HuH-7 (cell line): ENCODE data around the gene COA8.
A peak's percentile ranks its signal among the peaks of the same experiment; 100 is the strongest.
"Not testable (repeated sequence)": the region's sequence is repeated elsewhere in the genome, so short reads cannot be mapped to it uniquely, and the experiment has no call there.

Experiments used
- DNase-seq: peaks from one replicate; pipeline ENCODE4 v3.0.0; 2011; ENCODE audit warnings: low spot score

Gene COA8

DNA sequence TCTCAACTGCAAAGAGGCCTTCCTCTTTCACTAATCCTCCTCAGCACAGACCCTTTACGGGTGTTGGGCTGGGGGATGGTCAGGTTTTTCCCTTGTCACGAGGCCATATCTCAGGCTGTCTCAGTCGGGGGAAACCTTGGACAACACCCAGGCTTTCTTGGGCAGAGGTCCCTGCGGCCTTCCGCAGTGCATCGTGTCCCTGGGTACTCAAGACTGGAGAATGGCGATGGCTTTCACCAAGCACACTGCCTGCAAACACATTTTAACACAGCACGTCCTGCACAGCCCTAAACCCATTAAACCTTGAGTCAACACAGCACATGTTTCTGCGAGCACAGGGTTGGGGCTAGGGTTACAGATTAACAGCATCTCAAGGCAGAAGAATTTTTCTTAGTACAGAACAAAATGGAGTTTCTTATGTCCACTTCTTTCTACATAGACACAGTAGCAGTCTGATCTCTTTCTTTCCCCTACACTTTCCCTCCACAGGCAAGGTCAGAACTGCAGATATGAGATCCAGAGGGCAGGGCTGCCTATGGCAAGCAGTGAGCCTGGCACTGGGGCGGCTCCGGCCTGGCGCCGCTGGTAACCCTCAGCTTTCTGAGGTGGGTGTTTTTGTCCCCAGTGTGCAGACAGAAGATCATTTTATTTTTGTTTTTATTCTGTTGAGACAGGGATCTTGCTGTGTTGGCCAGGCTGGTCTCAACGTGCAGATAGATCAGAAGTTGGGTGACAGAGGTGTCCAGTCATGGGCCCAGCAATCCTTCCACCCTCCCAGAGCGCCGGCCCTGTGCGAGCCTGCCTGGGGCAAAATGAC lies 37.1 kb upstream of the COA8 start:
- not testable (repeated sequence) for DNase-seq

DNA sequence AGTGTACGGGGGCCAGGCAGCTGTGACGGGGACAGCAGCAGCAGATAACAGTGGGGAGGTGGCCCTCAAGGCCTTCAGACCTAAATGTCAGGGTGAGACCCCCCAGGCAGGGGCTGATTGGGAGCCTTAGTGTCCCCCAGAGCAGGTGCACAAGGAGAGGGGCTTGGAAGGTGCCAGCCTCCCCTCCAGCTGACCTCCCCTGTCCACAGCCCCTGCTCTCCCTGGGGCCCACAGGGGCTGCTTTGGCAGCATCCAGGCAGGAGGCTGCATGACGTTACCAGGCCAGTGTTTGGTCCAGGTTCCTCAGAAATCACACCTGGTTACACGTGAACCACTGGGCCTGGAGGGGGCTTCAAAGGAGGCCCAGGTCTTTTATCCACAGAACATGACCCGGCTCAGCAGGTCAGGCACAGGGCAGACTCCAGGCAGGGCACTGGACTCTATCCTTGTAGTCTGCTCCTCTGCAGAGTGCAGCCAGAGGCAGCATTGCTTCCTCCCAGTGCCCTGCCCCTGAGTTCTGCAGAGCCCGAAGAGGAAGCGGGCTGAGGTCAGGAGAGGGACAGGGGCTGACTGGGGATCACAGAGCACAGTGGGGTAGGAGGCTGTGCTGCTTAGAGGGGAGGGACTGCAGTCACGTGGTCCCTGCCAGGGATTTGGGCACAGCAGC lies 36.4 kb upstream of the COA8 start:
- no peak for DNase-seq

DNA sequence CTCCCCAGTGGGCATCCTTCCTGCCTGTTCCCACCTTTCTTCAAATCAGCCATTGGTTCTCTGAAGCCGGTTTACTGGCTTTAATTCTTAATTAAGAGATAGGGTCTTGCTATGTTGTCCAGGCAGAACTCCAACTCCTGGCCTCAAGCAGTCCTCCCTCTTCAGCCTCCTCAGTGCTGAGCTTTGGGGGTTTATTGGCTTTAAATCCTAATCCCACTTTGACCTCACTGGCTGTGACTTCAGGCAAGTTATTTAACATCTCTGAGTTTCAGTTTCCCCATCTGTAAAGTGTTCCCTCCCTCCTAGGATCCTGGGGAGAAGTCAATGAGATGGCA lies 35.9 kb upstream of the COA8 start:
- DNase-seq = no peak

DNA sequence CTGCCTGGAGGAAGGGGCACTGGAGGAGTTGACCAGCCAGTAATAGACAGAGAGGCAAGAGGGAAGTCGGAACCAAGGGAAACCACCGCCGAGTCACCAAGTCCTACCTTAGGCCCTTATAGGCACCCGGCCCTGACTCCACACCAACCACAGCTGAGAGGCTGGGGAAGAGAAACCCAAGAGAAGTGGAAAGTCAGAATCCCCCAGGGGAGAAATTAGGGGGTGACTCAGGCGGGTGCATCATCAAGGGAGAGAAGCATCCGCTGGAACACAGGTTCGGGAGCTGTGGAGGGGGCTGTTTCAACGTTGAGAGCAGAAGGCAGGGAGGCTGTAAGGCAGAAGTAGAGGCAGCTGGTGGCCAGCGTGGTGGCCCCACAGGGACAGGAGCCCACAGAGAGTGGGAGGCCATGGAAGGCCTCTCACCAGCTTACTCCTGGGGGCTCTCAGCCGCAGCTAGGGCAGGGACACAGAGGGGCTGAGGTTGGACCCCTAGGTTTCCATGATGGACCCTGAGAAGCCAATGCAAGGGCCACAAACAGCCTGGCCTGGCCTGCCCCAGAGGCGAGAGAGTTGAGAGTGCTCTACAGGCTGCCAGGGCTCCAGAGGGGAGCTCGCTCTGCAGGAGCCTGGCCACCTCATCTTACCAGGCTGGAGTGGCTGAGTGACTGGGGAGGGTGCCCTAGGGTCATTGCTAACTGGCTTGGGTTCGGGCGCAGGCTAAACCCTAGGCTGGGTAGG lies 35.2 kb upstream of the COA8 start:
- no peak for DNase-seq

DNA sequence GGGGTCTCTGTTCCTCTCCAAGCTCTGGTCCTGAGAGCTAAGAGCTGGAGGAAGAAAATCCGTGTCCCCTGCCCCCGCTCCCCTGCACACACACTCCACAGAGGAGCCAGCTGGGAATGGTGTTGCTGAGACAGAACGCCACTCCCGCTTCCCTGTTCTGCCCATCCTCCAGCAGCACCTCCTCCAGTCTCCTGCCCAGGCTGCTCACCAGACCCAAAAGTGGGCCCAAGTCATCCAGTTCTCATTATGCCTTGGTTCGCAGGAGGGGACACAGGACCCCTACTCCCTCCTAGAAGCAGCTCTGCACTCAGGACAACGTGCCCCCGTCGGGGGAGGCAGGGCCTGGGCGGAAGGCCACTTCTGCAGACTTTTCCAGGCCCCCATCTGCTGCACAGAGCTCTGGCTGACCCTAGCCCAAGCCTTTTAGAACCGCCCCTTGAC lies 34.6 kb upstream of the COA8 start:
- DNase-seq = no peak

DNA sequence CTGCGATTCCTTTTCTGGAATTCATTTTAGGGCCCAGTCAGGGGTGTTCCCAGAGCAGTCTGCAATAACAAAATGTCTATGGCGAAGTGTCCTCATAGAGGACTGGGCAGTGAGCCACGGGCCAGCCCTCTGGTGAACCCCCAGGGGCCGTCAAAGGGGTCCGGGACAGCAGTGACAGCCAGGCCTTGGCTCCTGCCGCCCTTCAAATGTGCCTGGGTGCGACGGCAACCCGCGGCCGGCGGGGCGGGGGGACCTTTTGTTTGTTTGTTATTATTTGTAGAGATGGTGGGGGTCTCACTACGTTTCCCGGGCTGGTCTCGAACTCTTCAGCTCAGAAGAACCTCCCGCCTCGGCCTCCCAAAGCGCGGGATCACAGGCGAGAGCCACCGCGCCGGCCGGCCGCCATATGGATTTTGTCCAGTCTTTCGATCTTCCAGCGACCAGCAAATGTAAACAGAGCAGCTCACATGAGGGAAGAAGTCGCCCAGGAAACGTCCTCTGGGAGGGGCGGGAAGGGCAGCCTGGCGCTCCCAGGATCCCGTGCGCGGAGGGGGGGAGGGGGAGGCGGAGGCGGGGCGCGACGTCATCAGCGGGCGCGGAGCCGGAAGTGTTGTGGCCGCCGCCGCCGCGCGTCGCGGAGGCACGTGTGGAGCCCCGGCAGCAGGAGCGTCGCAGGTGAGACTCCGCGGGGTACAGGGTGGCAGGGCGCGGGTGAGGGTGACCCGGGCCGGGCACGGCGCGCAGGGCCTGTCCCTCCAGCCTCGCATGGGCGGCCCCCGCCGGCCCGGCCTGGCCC lies 34.0 kb upstream of the COA8 start, which contains the start of gene TRMT61A:
Gene TRMT61A, plus strand, starts transcription at position 610 of the 796 bp plus-strand sequence. CDS start 783 bp downstream, outside the sequence.
- peak; percentile 99 for DNase-seq

DNA sequence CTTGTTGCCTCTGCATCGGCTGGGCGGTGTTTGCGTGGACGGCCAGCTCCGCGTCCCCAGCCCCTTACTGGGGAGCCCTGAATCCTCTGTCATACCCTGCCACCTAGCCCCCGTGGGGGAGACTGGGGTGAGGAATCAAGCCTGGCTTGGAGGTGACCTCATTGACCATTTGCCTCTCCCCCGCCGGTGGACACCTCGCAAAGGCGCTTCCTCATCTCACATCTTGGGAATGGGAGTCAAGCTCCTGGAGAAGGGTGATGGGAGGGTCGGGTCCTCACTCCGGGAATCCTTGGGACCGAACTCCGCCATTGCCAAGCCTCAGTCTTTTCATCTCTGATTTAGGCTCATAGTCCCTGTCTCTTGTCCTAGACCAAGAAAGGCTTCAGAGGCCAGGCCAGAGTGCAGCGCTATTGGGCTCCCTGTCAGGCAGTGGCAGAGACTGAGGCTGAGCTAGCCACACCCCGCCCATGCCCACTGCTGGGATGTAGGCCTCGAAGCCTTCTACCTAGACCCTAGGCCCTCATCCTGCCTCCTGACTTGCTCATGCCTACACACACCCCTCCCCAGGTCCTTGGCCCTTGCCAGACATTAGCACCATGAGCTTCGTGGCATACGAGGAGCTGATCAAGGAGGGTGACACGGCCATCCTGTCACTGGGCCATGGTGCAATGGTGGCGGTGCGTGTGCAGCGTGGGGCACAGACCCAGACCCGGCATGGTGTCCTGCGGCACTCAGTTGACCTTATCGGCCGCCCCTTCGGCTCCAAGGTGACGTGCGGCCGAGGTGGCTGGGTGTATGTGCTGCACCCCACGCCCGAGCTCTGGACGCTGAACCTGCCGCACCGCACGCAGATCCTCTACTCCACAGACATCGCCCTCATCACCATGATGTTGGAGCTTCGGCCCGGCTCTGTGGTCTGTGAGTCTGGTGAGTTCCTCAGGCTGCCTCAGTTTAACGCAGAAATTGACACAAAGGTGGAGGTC lies 33.1 kb upstream of the COA8 start:
- DNase-seq = no peak

DNA sequence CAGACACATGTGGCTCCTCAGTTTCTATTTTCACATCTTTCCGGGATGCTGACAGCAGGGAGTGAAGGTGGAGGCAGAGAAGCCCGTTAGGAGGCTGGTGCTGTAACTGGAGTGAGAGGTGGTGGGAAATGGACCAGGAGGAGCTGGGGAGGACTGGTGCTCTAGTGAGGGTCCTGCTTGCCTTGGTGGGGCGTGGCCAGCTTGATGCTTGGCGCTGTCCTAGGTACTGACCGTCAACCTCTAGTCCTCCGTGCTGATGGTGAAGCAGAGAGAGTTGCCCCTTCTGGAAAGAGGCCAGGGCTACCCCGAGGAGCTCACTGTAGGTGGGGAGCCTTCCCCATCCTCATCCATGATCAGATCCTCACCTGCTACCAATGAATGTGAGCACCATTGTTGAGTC lies 32.4 kb upstream of the COA8 start:
- no peak for DNase-seq

DNA sequence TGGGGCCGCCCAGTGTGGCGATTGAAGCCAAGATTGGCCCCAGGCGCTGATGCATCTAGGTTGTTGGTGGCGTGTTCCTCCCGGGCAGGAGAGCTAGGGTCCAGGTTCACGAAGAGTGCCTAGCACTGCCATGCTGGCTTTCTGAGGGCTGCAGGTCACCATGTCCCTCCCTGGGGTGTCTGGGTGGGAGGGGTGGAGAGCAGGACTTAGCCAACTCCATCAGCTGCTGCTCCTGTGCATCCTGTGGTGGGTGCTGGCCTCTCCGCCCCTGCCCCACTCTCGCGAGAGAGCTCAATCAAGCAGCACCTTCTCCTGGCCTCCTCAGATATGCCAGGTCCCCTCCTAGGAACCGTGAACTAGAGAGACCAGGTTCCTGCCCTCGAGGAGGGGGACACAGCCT lies 31.9 kb upstream of the COA8 start:
- DNase-seq = no peak

DNA sequence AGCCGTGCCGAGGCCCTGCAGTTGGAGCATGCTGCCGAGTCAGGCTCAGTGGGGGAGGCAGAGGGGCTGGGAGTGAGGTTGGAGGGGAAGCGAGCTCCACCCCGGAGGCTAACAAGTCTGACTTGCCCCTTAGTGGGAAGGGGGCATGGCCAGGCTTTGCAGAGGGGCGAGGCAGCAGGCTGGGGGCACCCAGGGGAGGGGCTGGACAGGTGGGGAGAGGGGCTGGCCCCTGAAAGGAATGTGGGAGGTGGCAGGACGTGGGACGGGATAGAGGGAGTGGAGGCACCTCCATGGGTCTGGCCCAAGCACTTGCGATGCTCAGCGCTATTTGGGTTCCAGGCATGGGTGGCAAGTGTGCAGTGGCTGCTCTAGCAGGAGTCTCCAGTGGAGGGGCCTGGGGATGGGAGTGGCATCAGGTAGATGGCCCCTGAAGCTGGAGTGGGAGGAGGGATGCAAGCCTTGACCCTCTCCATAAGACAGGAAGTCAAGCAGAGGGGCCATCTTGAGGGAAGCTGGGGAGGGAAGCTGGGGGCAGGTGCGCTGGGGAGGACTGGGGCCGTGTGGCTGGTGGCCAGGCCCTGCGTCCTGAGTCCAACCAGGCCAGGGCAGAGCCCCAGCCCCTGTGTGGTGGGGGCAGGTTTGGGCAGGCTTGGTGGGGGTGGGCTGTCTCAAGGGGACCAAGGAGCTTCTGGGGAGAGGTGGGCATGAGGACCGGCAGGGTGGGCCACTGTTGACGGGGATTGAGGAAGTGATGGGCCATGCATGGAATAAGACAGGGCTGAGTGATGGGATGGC lies 31.1 kb upstream of the COA8 start:
- no peak for DNase-seq

DNA sequence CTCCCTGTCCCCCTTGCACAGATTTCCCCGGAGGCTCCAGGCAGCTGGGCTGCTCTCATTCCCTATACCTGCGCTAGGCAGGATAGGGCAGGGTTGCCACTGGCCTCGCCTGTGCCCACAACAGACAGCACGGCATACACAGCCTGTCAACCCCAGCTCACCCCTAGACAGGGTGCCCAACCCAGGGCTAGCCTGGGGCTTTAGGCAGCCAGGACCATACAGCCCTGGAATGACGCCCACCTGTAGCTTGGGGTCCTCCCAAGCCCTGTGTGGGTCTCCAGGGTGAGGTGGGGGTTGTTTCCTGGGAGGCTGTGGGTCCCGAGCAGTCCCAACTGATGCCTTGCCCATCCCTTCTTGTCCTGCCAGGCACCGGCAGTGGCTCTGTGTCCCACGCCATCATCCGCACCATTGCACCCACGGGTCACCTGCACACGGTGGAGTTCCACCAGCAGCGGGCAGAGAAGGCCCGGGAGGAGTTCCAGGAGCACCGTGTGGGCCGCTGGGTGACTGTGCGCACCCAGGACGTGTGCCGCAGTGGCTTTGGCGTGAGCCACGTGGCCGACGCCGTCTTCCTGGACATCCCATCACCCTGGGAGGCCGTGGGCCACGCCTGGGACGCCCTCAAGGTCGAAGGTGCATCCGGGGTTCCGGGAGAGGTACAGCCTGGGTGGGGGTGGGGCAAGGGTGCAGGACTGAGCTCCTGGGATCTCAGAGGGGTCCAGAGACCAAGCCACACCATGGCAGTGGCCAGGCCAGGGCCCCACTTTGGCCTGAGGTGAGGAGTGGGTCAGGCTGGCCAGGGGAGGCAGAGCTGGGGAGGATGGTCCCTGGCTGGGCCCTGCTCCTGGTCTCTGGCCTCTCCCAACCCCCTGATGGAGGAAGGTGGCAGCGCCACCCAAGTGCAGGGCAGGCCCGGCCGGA lies 30.3 kb upstream of the COA8 start:
- DNase-seq = no peak

DNA sequence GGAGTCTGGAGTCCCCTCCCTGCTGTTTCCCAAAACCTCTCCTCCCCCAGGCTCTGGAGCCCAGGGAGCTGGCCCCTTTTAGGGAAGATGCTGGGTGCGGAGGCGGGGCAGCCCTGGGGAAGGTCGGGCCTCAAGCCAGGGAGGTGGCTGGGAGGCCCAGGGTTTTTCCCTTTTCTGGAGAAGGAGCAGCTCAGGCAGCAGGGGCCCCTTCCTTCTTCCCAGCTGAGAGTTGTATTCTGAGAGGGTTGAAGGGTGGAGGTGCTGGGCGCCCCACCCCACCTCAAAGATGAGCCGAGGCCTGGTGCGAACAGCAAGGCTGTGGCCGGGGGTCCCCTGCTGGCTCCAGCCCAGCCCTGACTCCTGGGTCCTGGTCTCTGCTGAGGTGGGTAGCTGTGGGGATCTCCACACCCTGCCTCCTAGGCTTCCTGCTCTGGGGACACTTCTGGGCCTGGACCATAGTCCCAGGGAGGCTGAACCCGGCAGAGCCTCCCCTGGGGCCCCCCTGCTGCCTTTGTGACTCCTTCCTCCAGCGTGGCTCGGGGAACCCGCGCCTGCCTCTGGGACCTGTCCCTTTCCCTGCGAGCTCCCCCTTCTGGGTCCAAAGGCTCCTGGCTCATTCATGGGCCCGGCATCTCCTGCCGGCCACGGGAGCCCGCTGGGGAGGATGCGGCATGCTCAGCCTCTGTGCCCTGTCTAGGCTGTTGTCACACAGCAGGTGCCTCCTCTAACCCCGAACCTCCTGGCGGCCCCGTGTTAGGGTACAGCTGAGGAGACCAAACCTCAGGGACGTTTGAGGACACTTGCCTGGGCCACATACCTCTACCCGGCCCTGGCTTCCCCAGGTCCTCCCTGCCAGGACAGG lies 29.4 kb upstream of the COA8 start:
- DNase-seq = no peak

DNA sequence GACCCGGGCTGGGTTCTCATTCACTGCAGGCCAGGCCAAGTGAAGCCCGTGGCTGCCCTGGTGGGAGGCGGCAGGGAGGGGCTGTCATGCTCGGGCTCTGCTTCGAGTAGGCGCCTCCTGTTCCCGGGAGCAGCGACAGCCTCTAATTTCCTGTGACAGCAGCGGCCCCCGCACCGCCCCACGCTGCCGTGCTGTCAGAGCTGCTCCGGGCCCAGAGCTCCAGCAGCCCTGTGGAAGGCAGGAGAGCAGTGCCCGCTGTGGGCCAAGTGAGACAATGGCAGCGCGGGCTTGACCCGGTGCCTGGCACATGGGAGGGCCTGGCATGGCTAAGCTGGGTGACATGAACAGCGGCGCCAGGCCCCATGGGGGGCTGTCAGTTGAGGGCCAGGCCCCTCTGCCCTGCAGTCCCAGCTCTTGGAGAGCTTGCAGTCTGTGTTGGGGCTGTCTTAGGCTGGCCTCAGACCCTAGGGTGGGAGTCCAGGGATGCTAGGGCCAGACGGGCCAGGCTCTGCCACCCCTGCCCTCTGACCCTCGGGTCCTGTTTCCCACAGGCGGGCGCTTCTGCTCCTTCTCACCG lies 28.7 kb upstream of the COA8 start:
- no peak for DNase-seq

DNA sequence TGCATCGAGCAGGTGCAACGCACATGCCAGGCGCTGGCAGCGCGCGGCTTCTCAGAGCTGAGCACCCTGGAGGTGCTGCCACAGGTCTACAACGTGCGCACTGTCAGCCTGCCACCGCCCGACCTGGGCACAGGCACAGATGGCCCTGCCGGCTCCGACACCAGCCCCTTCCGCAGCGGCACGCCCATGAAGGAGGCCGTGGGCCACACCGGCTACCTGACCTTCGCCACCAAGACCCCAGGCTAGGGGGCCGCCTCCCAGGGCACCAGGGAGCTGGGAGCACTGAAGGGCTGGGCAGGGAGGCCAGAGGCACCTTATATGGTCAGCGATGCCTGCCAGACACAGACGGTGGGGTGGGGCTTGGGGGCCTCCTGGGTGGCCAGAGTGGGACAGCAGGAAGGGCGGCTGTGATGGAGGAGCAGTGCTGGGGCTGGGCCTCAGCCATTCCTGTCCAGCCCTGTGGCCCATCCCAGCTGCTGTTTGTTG lies 28.1 kb upstream of the COA8 start:
- DNase-seq = no peak

DNA sequence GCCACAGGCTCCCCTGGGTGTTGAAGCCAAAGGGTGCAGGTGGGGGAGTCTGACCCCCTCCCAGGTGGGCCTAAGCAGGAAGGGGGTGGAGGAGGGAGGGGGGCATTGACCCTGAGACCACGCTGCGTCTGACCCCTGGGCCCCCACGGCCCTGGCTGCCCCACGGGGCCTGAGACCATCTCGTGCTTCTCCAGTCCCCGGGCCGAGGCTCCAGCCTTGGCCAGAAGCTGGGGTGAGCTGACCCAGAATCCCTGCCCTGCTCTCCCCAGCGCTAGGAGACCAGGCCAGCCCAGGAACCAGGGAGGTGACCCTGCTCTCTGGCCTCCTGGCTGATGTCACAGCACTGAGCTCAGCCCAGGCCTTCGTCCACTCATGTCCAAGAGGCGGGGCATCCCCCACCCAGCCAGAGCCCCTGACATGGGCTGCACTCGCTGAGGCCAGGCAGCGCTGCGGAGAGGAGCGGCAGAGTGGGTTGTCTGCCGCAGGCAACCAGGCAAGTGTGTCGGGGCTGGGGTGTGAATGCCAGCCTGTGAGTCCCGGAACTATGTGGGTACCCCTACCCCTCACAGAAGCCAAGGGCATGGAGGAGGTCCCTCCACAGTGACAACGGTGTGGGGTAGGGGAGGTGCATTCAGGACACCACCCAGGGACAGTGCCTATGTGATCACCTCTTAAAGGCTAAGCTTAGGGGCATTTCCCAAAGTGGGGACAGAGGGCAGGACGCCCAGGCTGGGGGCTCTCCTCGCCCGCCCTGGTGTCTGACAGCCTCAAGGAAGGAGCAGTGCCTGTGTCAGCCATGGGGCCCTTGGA lies 27.5 kb upstream of the COA8 start:
- DNase-seq = no peak

DNA sequence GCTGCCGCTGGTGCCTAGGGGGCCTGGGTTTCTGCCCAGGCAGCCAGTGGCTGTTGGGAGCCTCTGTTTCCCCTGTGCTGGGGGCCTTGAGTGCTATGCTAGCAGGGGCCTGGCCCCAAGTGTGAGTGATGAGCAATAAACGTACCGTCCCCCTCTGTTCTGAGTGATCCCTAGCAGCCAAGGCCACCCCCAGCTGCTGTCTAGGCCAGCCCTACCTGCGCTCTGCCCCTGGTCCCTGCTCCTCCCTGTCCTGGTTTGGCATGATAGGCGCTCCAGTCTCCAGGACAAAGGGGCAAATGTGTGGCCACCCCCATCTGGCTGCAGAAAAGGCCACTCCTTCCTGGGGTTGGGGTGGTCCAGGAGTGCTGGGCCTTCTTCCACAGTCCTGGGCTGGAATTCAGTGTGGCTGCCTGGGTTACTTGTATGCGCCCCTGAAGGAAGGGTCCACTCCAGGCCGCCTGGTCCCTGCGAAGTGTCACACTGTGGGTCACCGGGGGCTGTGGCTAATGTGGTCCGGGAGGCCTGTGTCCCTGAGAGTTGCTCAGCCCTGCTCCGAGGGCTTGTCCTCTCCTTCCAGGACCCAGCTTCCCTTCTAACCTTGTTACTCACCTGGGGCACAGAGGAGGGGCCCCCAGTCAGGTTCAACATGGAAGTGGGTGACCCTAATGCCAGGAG lies 26.7 kb upstream of the COA8 start:
- no peak for DNase-seq
